HuH-7.5 (cell line): ENCODE data around the gene CARHSP1.
"Not testable (repeated sequence)": the region's sequence is repeated elsewhere in the genome, so short reads cannot be mapped to it uniquely, and the experiment has no call there.

Experiments used
- DNase-seq: peaks from one replicate; pipeline ENCODE4 v3.0.0; 2011; ENCODE audit warnings: low spot score

CARHSP1 gene

DNA sequence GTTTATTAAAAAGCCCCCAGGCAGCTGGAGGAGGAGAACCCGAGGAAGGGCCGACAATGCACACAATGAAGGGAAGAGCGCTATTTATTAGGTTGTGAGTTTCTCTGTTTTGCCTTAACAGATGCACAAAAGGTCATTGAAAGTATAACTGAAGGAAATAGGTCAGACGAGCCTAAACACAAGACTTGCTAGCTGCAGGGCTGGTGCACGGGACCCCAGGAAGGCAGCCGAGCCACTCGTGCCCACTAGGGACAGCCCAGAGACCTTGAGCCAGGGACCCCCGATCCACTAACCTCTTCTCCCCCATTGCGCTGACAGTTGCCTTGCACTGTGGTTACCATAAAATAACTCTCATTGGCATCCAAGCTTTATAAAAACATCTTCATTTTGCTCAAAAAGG, 24.6 kb upstream of the CARHSP1 start:
- DNase-seq: no peak

DNA sequence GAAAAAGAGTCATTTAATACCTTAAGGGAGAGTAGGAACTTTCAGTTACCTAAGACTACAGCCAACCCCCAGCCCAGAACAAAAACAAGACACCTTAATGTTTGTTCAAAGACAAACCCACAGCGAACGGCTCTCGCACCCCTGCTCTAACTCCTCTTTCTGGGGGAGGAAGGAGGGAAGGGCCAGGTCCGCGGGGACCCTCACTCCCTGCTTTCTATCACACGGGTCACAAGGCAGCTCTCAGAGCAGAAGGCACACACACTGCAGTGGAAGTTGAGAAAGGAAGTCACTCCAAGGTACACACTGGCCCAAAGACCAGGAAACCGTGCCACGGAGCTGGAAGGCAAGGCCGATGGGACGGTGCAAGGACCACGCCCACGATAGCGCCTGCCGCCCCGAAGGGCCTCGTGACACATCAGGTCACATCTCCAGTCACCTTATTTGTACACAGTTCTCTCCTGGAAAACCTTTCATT, 23.3 kb upstream of the CARHSP1 start:
- no peak for DNase-seq

DNA sequence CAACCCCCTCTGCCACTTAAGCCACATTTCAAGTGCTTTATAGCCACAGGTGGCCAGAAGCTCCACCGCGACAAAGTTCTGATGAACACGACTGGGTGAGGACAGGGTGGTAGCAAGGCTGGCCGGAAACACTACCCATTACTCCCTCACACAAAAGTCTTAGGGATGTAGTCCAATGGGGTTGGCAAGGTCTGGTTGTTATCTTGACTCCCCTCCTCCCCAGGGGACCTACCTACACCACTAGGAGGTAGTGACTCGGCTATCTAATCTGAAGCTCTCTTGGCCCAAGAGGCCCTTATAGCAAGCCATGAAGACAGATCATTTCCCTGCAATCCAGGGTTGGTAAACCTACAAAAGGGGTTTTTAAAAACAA, 21.7 kb upstream of the CARHSP1 start:
- DNase-seq: no peak

DNA sequence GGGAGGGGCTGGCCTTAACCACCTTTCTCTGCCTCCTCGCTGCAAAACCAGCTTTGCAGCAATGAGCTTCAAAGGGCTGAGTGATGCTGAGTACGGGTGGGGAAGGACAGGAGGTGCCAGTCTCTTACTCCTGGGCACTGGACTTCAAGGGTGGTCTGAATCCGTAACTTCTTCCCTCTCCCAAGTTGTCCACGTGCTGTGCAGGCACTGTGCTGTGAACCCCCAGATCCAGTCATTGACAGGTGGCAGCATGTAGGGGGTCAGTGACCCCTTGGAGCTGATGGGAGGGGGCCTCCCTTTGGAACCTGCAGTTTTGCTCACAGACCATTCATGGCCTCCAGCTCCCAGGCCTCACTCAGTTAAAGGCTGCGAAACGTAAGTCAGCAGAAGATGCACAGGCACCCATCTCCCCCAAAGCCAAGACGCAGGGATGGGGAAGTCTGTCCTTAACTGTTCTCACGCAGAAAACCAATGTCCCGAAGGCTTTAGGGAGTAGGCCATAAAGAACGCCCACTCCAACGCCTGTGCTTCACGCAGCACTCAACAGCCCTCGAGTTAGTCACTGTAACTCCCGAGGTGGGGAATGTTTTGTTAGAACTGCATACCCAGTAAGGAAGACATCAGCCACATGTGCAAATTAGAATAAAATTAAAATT, 21.2 kb upstream of the CARHSP1 start:
- DNase-seq: no peak

DNA sequence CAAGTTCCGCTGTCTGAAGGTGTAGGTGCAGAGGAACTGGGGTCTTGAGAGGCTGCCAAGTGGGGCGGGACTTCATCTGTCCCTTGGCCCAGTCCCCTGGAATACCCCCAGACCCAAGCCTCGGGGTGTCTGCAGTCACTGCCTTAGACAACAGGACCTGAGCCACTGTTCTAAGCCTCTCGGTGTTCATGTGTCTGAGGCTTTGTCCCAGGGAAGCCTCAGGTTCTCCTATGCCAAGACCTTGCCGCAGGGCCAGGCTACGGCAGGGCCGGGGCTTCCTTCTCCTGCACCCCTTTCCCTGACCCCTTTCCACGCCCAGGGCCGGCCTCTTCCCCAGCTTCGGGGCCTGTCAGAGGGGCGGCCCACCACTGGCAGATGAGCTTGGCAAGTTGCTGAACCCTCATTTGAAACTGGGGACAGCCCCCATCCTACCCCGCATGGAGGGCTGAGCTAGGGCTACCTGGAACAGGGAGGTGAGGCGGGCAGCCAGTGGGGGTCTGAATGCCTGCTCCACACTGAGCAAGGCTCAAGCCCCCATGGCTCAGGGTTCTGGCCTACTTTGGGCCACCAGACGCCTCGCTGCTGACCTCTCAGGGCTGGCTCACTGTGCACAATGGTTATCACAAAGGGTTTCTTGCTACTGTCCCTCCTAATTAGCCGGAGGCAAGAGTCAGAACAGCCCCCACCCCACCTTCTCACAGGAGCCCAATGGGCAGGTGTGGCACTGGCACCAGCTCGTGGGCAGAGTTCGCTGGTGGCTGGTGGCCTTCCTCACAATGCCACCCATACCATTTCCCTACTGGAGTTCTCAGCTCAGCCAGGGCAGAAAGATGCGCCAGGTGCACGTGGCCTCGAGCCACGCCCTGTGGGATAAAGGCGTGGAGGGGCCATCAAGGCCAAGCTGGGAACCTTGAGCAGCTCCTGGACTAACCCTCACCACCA, 20.4 kb upstream of the CARHSP1 start:
- DNase-seq: no peak

DNA sequence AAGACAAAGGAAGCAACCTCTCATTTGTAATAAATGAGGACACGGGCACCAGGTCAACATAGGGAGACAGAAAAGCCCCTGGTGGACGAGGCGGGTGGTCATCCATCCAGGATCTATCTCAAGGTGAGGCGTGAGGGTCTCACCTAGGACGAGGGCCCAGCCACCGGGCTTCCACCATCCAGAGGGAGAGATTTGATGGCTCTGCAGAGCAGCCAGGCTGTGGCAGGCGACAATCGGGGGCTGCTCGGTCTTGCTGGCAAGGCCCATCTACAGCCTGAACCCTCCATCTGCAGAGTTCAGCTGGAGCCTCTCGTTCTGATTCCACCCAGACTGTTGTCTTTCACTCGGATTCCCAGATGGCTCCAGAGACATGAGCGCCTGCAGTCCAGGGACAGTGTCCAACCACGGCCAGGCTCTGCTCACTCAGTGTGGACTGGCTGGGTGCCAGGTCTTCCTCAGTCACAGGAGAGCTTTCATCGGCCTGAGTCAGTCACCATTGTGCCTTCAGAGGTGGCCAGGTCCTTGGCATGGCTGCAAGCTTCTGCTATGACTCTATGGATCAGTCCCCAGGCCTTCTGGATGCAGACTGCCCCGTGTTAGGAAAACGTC, 19.2 kb upstream of the CARHSP1 start:
- no peak for DNase-seq

DNA sequence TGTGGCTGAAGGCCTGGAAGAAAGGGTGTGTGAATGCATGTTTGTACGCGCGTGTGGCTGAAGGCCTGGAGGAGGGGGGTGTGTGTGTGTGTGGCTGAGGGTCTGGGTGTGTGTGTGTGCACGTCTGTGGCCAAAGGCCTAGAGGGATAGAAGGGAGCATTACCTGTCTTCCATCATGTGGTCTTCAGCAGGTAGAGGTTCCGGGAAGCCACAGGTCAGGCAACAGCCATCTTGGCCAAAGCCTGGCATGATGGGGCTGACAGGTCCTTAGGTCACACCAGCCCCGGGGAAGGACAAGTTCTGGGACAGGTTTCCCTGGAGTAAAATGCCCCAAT, 18.6 kb upstream of the CARHSP1 start:
- DNase-seq: no peak

DNA sequence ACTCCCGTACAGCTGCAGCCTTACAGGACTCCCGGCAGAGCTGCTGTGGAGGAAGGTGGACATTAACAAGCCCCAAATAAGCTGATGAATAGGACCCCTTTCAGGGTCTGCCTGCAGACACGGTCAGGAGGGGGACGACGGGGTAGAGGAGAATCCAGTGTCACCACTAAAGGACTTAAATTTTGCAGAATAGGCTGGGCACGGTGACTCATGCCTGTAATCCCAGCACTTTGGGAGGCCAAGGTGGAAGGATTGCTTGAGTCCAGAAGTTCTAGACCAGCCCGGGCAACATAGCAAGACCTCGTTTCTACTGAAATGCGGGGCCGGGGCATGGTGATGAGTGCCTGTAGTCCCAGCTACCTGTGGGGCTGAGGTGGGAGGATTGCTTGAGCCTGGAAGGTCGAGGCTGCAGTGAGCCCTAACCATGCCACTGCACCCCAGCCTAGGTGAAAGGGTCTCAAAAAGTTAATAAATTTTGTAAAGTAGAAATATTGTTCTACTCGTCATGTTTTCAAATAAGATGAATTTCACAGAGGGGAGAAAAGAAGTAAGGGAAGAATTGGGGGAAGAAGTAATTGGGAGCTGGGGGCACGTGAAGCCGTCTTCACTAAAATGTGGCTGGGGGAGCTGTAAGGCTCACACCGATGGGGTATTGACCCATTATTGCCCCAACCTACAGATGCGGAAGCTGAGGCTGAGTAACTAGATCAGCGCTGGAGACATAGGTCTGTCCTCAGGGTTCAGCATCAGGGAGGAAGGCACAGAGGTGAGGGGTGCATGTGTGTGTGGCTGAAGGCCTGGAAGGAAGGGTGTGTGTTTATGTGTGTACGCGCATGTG, 18.0 kb upstream of the CARHSP1 start:
- no peak for DNase-seq

DNA sequence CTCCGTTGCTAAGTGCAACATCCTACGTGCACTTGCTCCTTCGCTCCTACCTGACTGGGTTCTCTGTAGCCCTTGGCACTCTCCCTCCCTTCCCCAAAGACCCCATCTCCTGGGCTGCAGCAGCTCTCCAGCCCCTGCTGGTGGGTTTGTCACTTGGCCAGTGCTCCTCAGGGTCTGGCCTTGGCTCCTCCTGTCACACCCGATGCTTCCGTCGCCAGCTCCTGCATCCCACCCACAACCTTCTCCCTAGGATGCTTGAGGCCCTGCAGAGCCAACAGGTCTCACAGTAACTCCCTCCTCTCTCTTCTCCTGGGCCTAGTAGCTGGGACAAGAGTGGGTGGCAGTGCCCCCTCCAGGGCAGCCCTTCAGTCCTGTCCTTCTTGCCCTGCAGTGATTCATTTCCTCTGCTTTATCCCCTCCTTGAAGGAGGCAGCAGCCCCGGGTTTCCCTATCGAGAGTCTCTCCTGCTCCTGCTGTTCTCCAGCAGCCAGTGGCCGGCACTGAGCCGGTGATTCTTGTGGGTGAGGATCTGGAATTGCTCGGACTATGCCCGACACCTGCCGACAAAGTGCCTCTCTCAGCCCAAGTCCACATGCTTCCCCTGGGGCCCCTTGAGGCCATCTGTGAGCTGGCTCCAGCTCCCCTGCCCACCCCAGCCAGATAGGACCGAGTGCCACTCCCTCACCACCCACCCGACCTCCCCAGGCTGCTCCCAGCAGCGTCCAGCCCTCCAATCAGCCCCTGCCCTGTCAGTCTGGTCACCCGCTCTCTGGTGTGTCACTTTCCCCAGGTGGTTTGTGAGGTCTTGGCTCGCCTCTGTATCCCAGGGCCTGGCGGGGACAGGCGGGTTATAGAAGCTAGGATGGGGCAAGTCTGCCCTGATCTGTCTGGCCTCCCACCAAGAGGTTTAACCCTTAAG, 17.1 kb upstream of the CARHSP1 start:
- no peak for DNase-seq

DNA sequence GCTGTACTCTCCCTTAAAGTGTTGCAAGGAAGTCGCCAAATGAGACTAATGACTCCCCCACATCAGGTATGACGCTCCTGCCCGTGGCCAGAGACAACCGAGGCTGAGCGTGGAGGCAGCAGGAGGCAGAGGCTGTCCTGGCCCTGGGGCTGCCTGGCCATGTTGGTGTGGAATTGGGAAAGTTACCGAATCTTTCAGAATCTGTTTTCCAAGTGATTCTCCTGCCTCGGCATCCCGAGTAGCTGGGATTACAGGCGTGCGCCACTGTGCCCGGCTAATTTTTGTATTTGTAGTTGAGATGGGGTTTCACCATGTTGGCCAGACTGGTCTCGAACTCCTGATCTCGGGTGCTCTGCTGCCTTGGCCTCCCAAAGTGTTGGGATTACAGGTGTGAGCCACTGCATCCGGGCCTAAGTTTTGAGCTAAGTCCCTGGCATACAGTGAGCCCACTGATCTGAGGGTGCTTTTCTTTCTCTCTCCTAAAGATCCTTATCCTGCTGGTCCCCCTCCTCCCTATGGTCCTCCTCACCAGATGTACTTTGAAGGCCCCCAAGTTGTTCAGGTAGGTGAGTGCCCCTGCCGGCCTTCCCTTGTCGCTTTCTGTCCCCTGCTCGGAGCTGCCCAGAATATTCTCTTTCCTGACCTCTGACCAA, 14.0 kb upstream of the CARHSP1 start:
- DNase-seq: no peak

DNA sequence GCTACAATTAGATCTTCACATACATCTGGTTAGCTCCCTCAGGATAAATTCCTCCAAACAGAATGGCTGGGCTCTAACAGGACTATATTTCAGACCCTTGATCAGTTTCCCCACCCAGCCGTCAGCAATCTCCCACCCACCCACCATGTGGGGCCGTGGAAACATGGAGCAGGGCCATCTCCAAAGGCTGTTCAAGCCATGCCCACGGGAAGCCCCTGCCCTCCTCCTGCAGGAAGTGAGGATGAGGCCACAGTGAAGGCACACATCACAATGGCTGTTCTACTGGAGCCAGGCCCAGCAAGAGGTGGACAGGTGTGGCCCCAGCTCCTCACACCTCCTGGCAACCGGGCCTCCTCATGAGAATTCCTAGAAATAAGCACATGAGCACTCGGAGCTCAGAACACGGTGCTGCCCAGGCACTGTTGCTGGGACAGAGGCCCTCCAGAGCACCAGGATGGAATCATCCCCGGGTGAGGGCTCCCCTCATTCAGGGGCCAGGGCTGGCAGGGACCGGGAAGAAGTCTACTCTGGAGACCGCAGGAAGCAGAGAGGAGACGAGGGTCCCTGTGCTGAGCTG, 13.3 kb upstream of the CARHSP1 start, which contains the start of gene LITAFD:
Gene LITAFD, plus strand, starts transcription at position 311 of the 577 bp plus-strand sequence. CDS start 2,005 bp downstream, outside the sequence.
- no peak for DNase-seq

DNA sequence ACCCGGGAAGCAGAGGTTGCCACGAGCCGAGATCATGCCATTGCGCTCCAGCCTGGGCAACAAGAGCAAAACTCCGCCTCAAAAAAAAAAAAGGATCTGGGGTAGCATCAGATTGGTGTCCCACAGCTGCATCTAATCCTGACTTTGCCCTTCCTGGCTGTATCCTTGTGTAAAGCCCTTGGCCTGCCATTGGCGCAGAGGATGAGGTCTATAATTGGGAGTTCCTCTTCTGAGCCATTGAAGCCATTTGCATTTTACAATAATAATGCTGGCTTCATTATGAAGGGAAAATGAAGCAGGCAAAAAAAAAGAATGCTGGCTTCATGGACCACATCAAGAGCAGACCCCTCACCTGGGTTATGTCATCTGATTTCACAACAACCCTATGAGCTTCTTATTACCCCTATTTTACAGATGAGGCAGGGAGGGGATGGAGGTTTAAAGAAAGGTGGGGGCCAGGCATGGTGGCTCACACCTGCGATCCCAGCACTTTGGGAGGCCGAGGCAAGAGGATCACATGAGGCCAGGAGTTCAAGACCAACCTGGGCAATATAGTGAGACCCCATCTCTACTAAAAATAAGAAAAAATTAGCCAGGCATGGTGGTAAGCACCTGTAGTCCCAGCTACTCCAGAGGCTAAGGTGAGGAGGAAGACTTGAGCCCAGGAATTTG, 12.2 kb upstream of the CARHSP1 start:
- DNase-seq: no peak

DNA sequence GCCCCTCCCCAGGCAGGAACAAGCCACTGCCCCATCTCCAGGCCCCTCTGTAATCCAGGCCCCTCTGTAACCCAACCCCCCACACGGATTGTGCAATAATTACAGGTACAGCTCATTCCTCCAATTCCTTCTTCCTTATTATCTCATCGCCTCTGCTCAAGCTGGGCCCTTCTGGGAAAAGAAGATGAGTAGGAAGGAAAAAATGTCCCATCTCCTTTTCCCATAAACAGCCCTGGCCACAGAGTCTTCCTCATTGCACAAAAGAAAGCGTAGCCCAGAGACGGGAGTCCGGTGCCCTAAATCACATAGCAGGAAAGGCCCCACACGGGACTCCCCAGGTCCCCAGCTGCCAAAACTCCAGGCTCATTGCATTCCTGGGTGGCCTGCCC, 9.7 kb upstream of the CARHSP1 start:
- DNase-seq: no peak

DNA sequence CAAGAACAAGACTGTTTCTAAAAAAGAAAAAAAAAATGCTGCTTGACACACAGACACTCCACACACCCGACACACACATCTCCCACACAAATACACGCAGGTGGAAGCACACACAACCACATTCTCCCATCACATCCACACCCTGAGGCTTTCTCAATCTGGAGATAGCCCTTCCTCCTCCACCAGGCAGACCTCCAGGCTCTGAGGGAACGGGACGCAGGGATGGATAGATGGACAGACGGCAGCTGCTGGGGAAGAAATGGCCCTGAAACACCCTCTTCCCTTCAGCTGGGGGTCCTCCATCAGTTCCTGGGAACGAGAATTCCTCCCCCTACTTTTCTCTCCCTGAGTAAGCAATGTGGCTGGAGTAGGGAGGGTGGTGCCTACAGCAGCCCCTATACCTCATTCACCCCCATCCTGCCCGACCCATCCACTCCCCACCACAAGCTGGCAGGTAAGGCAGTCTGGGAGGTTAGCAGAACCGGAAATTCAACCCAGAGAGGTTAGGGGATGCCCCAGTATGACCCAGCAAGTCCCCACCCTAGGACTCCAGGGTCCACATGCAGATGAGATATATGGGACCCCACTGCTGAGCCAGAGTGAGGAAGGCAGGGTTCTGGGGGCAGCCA, 9.2 kb upstream of the CARHSP1 start:
- DNase-seq: no peak

DNA sequence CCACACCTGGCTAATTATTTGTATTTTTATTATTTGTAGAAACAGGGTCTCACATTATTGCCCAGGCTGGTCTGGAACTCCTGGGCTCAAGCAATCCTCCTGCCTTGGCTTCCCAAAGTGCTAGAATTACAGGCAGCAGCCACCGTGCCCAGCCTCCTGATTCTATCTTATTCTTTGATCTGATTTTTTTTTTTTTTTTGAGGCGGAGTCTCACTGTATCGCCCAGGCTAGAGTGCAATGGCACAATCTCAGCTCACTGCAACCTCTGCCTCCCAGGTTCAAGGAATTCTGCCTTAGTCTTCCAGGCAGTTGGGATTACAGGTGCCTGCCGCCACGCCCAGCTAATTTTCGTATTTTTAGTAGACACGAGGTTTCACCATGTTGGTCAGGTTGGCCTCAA, 6.5 kb upstream of the CARHSP1 start:
- DNase-seq: not testable (repeated sequence)

DNA sequence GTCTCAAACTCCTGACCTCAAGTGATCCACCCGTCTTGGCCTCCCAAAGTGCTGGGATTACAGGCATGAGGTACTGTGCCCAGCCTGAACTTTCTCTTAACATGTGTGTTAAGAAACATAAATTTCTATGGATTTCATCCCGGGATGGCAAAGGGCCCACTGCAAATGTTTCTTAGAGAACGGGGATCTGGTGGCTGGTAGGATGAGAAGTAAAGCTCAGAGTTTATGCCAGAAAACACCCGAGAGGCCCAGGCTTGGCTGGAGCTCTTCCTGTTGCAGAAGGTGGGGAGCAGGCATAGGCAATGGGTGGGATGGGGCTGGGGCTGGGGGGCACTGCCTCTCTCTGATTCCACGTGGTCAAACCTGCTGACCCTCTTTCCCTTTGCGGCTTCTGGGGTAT, 5.6 kb upstream of the CARHSP1 start:
- DNase-seq: no peak

DNA sequence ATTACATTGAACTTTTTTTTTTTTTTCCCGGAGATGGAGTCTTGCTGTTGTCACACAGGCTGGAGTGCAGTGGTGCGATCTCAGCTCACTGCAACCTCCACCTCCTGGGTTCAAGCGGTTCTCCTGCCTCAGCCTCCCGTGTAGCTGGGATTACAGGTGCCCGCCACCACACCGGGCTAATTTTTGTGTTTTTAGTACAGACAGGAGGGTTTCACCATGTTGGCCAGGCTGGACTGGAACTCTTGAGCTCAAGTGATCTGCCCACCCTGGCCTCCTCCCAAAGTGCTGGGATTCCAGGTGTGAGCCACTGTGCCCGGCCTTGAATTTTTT, 5.0 kb upstream of the CARHSP1 start:
- DNase-seq: not testable (repeated sequence)

DNA sequence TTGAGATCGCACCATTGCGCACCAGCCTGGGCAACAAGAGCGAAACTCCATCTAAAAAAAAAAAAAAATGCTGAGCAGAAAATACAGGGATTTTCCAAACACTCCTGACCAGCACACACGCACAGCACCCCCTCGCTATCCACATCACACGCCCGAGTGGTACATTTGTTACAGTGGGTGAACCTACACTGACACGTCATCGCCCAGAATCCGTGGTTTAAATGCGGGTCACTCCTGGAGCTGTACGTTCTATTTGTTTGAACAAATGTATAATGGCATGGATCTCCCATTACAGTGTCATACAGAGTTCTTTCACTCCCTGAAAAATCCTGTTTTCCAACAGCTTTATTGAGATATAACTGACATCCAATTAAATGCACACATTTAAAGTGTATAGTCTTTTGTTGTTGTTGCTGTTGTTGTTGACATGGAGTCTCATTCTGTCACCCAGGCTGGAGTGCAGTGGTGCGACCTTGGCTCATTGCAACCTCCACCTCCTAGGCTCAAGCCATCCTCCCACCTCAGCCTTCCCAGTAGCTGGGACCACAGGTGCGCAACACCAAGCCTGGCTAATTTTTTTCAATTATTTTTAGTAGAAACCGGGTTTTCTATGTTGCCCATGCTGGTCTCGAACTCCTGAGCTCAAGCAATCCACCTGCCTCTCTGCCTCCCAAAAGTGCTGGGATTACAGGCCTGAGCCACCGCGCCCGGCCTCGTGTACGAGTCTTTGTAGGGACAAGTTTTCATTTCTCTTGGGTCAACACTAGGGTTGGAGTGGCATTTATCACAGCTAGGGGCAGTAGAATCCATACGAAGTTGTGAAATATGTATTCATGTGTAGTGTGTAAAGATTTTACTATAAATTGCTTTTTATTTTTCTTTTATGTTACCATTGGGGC, 4.4 kb upstream of the CARHSP1 start:
- DNase-seq: no peak
